K562 (cell line): ENCODE results near the gene AFAP1. TPM values are rescaled to one million over a fixed set of nuclear protein-coding genes. Genes with fewer than 3 reads are reported as not detected.

Experiments used
- ATAC-seq: fragments of 200-7000 bp; cut with Tn5 transposase; 3 replicates; pipeline ENCODE4 v1.9.1; 2020; ENCODE audit warnings: moderate library complexity
- BruUV-seq: library from RNA; stranded (reverse); fragments of 400-500 nt; replicated peaks from 2 replicates; lab custom pipeline; 2021; lab: Mats Ljungman, UMichigan
- CTCF ChIA-PET: fragments of 300-600 bp; formaldehyde crosslinking; extraction: SDS; loops from one replicate; lab custom pipeline; 2021; ENCODE audit warnings: low intra/inter-chr PET ratio; lab: Yijun Ruan, JAX
- POLR2A ChIA-PET: fragments of 300-600, 350-650 bp; sonication (Branson Sonifier 250); formaldehyde crosslinking; extraction: SDS; loops from one replicate; lab custom pipeline; 2021; ENCODE audit warnings: antibody characterized with exemption, inconsistent platforms; lab: Yijun Ruan, JAX
- DNase-seq, 4 experiments: peaks; one replicate each; pipeline versions ENCODE4 v3.0.0 to v3.0.0-alpha.2; 2011 to 2018; ENCODE audit warnings: low spot score in 3 of 4, mixed read lengths in 3 of 4; ENCODE audit errors: extremely low read depth in 1 of 4
- FAIRE-seq: peaks from 2 replicates; lab custom pipeline; 2011; peaks lifted over from hg19 to GRCh38; lab: Jason Lieb, UNC
- H2AFZ ChIP-seq: 2 replicates; pipeline ENCODE4 v1.6.0; 2011; ENCODE audit warnings: low read depth, low read length, control low read depth, inconsistent platforms
- H3K27ac ChIP-seq: fragments of 200-600 bp; 3 replicates; pipeline ENCODE4 v1.8.0; 2011; ENCODE audit warnings: low read depth, mild to moderate bottlenecking, control low read depth, inconsistent platforms, low read length, moderate library complexity, mixed read lengths; ENCODE audit errors: extremely low read depth
- H3K27me3 ChIP-seq, 2 experiments: fragments of 300-600 bp in 1 of 2; 2 replicates in 1 of 2; 3 replicates in 1 of 2; pipeline versions ENCODE4 v1.6.0 to v1.8.0; 2011; ENCODE audit warnings: inconsistent platforms in 2 of 2, low read length in 2 of 2, mild to moderate bottlenecking in 1 of 2, mixed read lengths in 1 of 2, moderate library complexity in 1 of 2; ENCODE audit not compliant: control insufficient read depth in 2 of 2, insufficient read depth in 2 of 2
- H3K36me3 ChIP-seq: fragments of 300-600 bp; 3 replicates; pipeline ENCODE4 v1.8.0; 2011; ENCODE audit warnings: mild to moderate bottlenecking, low read length, inconsistent platforms; ENCODE audit not compliant: control insufficient read depth, insufficient read depth
- H3K4me1 ChIP-seq, 2 experiments: fragments of 200-600 bp in 1 of 2; replicated peaks in 1 of 2; 2 replicates in 1 of 2; 3 replicates in 1 of 2; pipeline versions ENCODE4 v1.5.1 to v1.8.0; 2011; ENCODE audit warnings: inconsistent platforms in 2 of 2, low read length in 2 of 2, mild to moderate bottlenecking in 1 of 2, mixed read lengths in 1 of 2, moderate library complexity in 1 of 2; ENCODE audit not compliant: control insufficient read depth in 2 of 2, insufficient read depth in 2 of 2
- H3K4me2 ChIP-seq: 2 replicates; pipeline ENCODE4 v1.6.1; 2011; ENCODE audit warnings: low read length, control low read depth, inconsistent platforms, mixed read lengths; ENCODE audit not compliant: insufficient read depth
- H3K4me3 ChIP-seq: fragments of 200-600 bp; sonication (generic), shearing (Covaris generic); 2 replicates; pipeline ENCODE4 v1.5.1; 2016; ENCODE audit warnings: control low read depth, inconsistent platforms
- H3K79me2 ChIP-seq: fragments of 200-600 bp; 3 replicates; pipeline ENCODE4 v1.8.0; 2011; ENCODE audit warnings: low read length, inconsistent platforms; ENCODE audit not compliant: control insufficient read depth, insufficient read depth
- H3K9ac ChIP-seq, 2 experiments: 2 replicates each; pipeline versions ENCODE4 v1.6.0 to v1.6.1; 2011; ENCODE audit warnings: low read depth in 2 of 2, low read length in 2 of 2, control low read depth in 1 of 2, inconsistent platforms in 1 of 2, mild to moderate bottlenecking in 1 of 2, mixed read lengths in 1 of 2; ENCODE audit not compliant: insufficient read depth in 1 of 2
- H3K9me1 ChIP-seq: one replicate; pipeline ENCODE4 v1.6.0; 2011; ENCODE audit warnings: inconsistent platforms, mild to moderate bottlenecking, low read length, moderate library complexity; ENCODE audit not compliant: control insufficient read depth, insufficient read depth
- H3K9me3 ChIP-seq: replicated peaks from 2 replicates; pipeline ENCODE4 v1.5.1; 2011; ENCODE audit warnings: low read depth, low read length, inconsistent platforms; ENCODE audit not compliant: control insufficient read depth, insufficient read depth
- H4K20me1 ChIP-seq: replicated peaks from 2 replicates; pipeline ENCODE4 v1.6.1; 2011; ENCODE audit warnings: low read length, inconsistent platforms, mixed read lengths; ENCODE audit not compliant: control insufficient read depth, insufficient read depth
- HDAC8 ChIP-seq: fragments of 450-650 bp; IDR thresholded peaks from 2 replicates; pipeline ENCODE4 v1.6.1; 2016; ENCODE audit warnings: mild to moderate bottlenecking, missing genetic modification characterization, moderate library complexity, missing compliant biosample characterization
- PYGO2 ChIP-seq: fragments of 450-650 bp; IDR thresholded peaks from 2 replicates; pipeline ENCODE4 v1.6.1; 2016; ENCODE audit warnings: mild to moderate bottlenecking, missing genetic modification characterization, moderate library complexity, missing compliant biosample characterization
- SETDB1 ChIP-seq: IDR thresholded peaks from one replicate; pipeline ENCODE4 v1.6.1; 2012; ENCODE audit warnings: low read length, control low read depth, inconsistent platforms
- ZNF274 ChIP-seq: IDR thresholded peaks from 2 replicates; pipeline ENCODE4 v1.6.1; 2011; ENCODE audit warnings: low read depth, mild to moderate bottlenecking, low read length, moderate library complexity, borderline replicate concordance
- ZNF511 ChIP-seq: sonication (generic); formaldehyde crosslinking; IDR thresholded peaks from 2 replicates; pipeline ENCODE4 v1.8.0; 2022; ENCODE audit warnings: mild to moderate bottlenecking, missing genetic modification reagents
- ZSCAN29 ChIP-seq: fragments of 450-650 bp; IDR thresholded peaks from 2 replicates; pipeline ENCODE4 v1.6.1; 2017
- WGBS: fragments of 100-300 bp; shearing (Covaris generic); methylation state at CpG from one replicate; pipeline ENCODE4 v1.1.6; 2016; ENCODE audit warnings: low coverage, mixed read lengths; ENCODE audit not compliant: insufficient coverage; ENCODE audit errors: missing lambda C conversion rate; 5-methylcytosine and 5-hydroxymethylcytosine counted together
- in situ Hi-C: fragments of 300-500 bp; cut with MboI; formaldehyde crosslinking; loops from 4 replicates; pipeline ENCODE4 v1.15.0; 2018; ENCODE audit warnings: inconsistent platforms, mixed read lengths
- intact Hi-C: fragments of 100-400 bp; cut with micrococcal nuclease; formaldehyde crosslinking; loops from 2 replicates; pipeline ENCODE4 v1.14.2; 2022
- polyA plus RNA-seq, 8 experiments: library from polyadenylated mRNA; depleted of rRNA in 4 of 8; stranded (reverse) in 5 of 8; unstranded in 3 of 8; fragments of >200 nt; fragmentation: Nextera tagmentation in 2 of 8; fragmentation: Illumina TruSeq in 1 of 8; extraction: Ambion mirVana in 2 of 8; extraction: Trizol in 1 of 8; gene quantifications; 2 replicates each; pipeline versions ENCODE4 v1.2.1 to v1.2.3, GENCODE V29; 2011 to 2014; ENCODE audit warnings: inconsistent platforms in 1 of 8, missing spikeins in 1 of 8
- total RNA-seq, 7 experiments: library from RNA; depleted of rRNA in 6 of 7; stranded (reverse); fragments of >200 nt in 6 of 7; fragmentation: Illumina TruSeq in 2 of 7; extraction: Trizol in 2 of 7; gene quantifications; 2 replicates each; pipeline versions ENCODE4 v1.2.1 to v1.2.3, GENCODE V29; 2011 to 2021; ENCODE audit warnings: low replicate concordance in 1 of 7

AFAP1 gene
- total and polyA plus RNA-seq, 9 of the 15 experiments (the other 6 are each of a cell fraction or from before 2014, with no cell fraction given): 0.07 to 0.42 (median 0.12) TPM; not detected in 1

GRCh38 chr4:7943211-7943610 is 3.5 kb upstream of the AFAP1 start:
- Histone ChIP-seq H3K9me3 (no peaks in the 10 kb centered on the region), H3K79me2 (no peaks in the 10 kb centered on the region), H2AFZ (no peak overlapping the region), H3K4me1 (peaks cover 0 to 14% of the 10 kb centered on the region in 2 experiments; a peak in 2 of 5 replicates), H3K9ac (no peak overlapping the region), H3K4me3 (no peak overlapping the region), H3K4me2 (no peak overlapping the region), H3K9me1 (no peaks in the 10 kb centered on the region), H4K20me1 (no peaks in the 10 kb centered on the region), H3K27me3 (peaks cover under 1 to 11% of the 10 kb centered on the region in 2 experiments; a peak in 3 of 5 replicates), H3K36me3 (no peaks in the 10 kb centered on the region)
- FAIRE-seq (no peak), ATAC-seq (no peak), DNase-seq (no peak)
- WGBS: 5% methylated on average over 8 of the region's 8 CpGs
- in situ Hi-C loops: no loop called here
- intact Hi-C loops: no loop called here
- no TSS peak for BruUV-seq
- POLR2A ChIA-PET: no interaction called here
- TF ChIP-seq PYGO2 (tag): no peak
- TF ChIP-seq SETDB1: no peak
- TF ChIP-seq ZSCAN29: no peak
- TF ChIP-seq HDAC8 (tag): no peak
- TF ChIP-seq ZNF274: no peak
- no peak for TF ChIP-seq ZNF511 (CRISPR knock-in tag)
- TF ChIP-seq, all 486 proteins: peak for 0
- CTCF ChIA-PET: no interaction called here
- H3K27ac ChIP-seq: no peak overlapping the region
